ENCODE measurements around the gene USP32.

DNA sequence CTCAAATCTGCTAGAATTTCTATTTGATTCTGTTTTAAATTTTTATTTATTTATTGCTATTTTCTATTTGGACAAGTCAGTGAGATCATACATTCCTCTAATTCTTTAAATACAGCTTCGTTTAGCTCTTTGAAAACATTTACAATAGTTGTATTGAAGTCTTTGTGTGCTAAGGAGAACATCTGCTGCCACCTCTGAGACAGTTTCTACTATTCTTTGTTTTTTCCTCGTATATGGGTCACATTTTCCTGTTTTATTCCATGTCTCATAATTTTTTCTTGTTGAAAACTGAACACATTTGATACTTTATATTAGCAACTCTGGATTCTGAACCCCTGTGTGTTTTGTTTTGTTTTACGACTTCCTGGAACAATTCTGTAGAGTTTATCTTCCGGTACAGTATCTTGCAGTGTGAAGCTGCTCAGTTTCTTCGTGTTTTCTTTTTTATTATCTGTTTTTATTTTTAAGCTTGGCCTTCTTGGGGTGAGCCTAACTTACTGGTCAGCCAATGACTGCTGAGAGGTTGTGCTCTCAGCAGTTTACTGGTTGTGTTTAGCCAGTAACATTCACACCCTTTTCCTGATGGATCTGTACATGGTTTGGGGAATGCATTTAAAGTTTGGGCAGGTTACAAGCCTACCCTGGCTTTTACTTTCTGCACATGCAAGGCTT is 143.2 kb downstream of the USP32 start:
- TF ChIP-seq, protein P1, sequence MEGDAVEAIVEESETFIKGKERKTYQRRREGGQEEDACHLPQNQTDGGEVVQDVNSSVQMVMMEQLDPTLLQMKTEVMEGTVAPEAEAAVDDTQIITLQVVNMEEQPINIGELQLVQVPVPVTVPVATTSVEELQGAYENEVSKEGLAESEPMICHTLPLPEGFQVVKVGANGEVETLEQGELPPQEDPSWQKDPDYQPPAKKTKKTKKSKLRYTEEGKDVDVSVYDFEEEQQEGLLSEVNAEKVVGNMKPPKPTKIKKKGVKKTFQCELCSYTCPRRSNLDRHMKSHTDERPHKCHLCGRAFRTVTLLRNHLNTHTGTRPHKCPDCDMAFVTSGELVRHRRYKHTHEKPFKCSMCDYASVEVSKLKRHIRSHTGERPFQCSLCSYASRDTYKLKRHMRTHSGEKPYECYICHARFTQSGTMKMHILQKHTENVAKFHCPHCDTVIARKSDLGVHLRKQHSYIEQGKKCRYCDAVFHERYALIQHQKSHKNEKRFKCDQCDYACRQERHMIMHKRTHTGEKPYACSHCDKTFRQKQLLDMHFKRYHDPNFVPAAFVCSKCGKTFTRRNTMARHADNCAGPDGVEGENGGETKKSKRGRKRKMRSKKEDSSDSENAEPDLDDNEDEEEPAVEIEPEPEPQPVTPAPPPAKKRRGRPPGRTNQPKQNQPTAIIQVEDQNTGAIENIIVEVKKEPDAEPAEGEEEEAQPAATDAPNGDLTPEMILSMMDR (IDR thresholded peaks at IDR 0.05): no peak
- TF ChIP-seq POLR2A (IDR thresholded peaks at IDR 0.05): no peak

All from right lobe of liver (tissue), 4 donors.